Measurements from ENCODE around the gene PLA2G2D.

Gene PLA2G2D

GRCh38 chr1:20119347-20119746, at the start of gene PLA2G2D:
PLA2G2D (minus strand) TSS chr1:20119536; CDS start chr1:20119498, 38 bp downstream.
- DNase-seq: no peak

- no peak for DNase-seq
Measured at GRCh38 chr1:20168564-20169491, 49.5 kb upstream of the PLA2G2D start.

- DNase-seq: no peak
Measured at GRCh38 chr1:20167126-20167525, 47.8 kb upstream of the PLA2G2D start.

GRCh38 chr1:20166051-20166450, 46.7 kb upstream of the PLA2G2D start:
- DNase-seq: no peak

- no peak for DNase-seq
Measured at GRCh38 chr1:20165522-20165951, 46.2 kb upstream of the PLA2G2D start.

GRCh38 chr1:20164694-20165202, 45.4 kb upstream of the PLA2G2D start:
- DNase-seq: no peak

GRCh38 chr1:20160034-20160433, 40.7 kb upstream of the PLA2G2D start:
- no peak for DNase-seq

- DNase-seq: no peak
Measured at GRCh38 chr1:20158358-20159070, 39.2 kb upstream of the PLA2G2D start.

GRCh38 chr1:20154301-20154831, 35.0 kb upstream of the PLA2G2D start:
- DNase-seq: no peak

- no peak for DNase-seq
Measured at GRCh38 chr1:20153000-20153418, 33.7 kb upstream of the PLA2G2D start.

GRCh38 chr1:20152599-20152930, 33.2 kb upstream of the PLA2G2D start:
- no peak for DNase-seq

- no peak for DNase-seq
Measured at GRCh38 chr1:20151906-20152598, 32.7 kb upstream of the PLA2G2D start.

- DNase-seq: no peak
Measured at GRCh38 chr1:20150969-20151368, 31.6 kb upstream of the PLA2G2D start.

- DNase-seq: no peak
Measured at GRCh38 chr1:20150326-20150705, 31.0 kb upstream of the PLA2G2D start.

GRCh38 chr1:20149601-20150325, 30.4 kb upstream of the PLA2G2D start:
- no peak for DNase-seq

- DNase-seq: no peak
Measured at GRCh38 chr1:20148571-20149500, 29.5 kb upstream of the PLA2G2D start.

GRCh38 chr1:20147846-20148570, 28.7 kb upstream of the PLA2G2D start:
- no peak for DNase-seq

- no peak for DNase-seq
Measured at GRCh38 chr1:20143734-20144565, 24.6 kb upstream of the PLA2G2D start.

- DNase-seq: no peak
Measured at GRCh38 chr1:20143318-20143717, 24.0 kb upstream of the PLA2G2D start.
